Transverse colon (tissue), 4 donors: ENCODE measurements around the gene KHDRBS2.

Source experiments
- CTCF ChIP-seq, 5 experiments: fragments of 200-600 bp in 3 of 5; fragments of 450-650 bp in 2 of 5; sonication (generic) in 3 of 5; IDR thresholded peaks; 1 replicate in 2 of 5; 2 replicates in 3 of 5; pipeline ENCODE4 v1.5.1; 2016 to 2017; ENCODE audit warnings: antibody characterized with exemption in 5 of 5, inconsistent platforms in 3 of 5, mild to moderate bottlenecking in 2 of 5, moderate library complexity in 1 of 5
- EP300 ChIP-seq: sonication (generic); formaldehyde crosslinking; IDR thresholded peaks from one replicate; pipeline ENCODE4 v1.6.1; 2017; ENCODE audit warnings: antibody characterized with exemption, low read depth
- POLR2A ChIP-seq: fragments of 450-650 bp; IDR thresholded peaks from one replicate; pipeline ENCODE4 v1.6.1; 2016; ENCODE audit warnings: antibody characterized with exemption, mild to moderate bottlenecking, moderate library complexity
- POLR2AphosphoS5 ChIP-seq, 3 donors: sonication (generic); formaldehyde crosslinking; IDR thresholded peaks; one replicate each; pipeline ENCODE4 v1.6.1; 2016; ENCODE audit warnings: antibody characterized with exemption in 3 of 3

GRCh38 chr6:61869632-61870400 is 416.2 kb downstream of the KHDRBS2 start:
- TF ChIP-seq POLR2A (no peak), CTCF (IDR thresholded peaks at IDR 0.05) (no peak), POLR2AphosphoS5 (IDR thresholded peaks at IDR 0.05) (no peak), EP300 (no peak)
